Measurements from ENCODE around the gene STOML2.

STOML2 gene

GRCh38 chr9:35096035-35096849, 6.7 kb downstream of the STOML2 start, which contains the start of gene PIGO:
Gene PIGO (minus strand): TSS chr9:35096591. CDS start chr9:35095565, 1,026 bp downstream.
- DNase-seq (ENCODE audit: low spot score), result peak; percentile 93
- peak within 1 kb of the TSS; percentile 94 to 95 for H3K27ac ChIP-seq
- TF ChIP-seq, protein P1, sequence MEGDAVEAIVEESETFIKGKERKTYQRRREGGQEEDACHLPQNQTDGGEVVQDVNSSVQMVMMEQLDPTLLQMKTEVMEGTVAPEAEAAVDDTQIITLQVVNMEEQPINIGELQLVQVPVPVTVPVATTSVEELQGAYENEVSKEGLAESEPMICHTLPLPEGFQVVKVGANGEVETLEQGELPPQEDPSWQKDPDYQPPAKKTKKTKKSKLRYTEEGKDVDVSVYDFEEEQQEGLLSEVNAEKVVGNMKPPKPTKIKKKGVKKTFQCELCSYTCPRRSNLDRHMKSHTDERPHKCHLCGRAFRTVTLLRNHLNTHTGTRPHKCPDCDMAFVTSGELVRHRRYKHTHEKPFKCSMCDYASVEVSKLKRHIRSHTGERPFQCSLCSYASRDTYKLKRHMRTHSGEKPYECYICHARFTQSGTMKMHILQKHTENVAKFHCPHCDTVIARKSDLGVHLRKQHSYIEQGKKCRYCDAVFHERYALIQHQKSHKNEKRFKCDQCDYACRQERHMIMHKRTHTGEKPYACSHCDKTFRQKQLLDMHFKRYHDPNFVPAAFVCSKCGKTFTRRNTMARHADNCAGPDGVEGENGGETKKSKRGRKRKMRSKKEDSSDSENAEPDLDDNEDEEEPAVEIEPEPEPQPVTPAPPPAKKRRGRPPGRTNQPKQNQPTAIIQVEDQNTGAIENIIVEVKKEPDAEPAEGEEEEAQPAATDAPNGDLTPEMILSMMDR (IDR thresholded peaks at IDR 0.05), result peak; percentile 55
- peak within 1 kb of the TSS; percentile 79 for H3K4me3 ChIP-seq

DNA sequence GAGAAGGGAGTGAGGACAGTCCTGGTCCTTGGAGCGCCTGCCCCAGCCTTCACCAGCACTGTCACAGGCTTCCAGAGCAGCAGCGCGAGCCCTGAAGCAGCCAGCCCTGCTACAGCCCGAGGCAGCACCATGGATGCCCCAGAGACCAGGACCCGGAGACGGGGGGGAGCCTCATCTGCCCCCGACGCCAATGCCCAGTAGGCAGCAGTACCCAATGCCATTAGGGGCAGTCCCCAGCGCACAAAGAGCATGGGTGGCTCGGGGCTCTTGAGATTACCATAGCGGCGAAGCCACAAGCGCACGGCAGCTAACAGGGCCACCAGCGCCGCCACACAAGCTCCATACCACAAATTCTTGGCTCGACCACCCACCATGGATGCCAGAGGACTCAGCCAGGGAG, 11.4 kb downstream of the STOML2 start:
- no peak for DNase-seq (ENCODE audit: low spot score)
- Histone ChIP-seq H3K4me3 (no peak overlapping the region), H3K27ac (no peak overlapping the region)
- TF ChIP-seq, protein P1 (IDR thresholded peaks at IDR 0.05), result no peak

DNA sequence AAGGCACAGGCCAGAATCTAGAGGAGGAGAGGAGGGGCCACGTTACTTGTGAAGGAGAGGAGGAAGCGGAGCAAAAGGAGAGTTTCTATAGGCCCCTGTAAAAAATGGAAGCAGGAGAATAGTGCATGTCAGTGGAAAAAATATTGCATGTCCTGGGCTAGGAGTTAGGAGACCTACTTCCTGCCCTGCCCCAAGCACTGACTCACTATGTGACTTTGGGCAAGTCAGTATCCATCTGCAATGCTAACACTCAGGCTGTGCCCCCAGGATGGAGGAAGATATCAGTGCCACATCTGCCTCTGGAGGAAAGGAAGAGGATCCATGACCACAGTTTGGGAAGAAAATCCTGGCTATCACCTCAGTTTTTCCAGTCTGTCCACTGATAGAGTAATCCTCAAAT, 13.5 kb downstream of the STOML2 start:
- no peak overlapping the region for H3K4me3 ChIP-seq
- H3K27ac ChIP-seq, result no peak overlapping the region
- no peak for DNase-seq (ENCODE audit: low spot score)
- TF ChIP-seq, protein P1 (IDR thresholded peaks at IDR 0.05), result no peak

DNA sequence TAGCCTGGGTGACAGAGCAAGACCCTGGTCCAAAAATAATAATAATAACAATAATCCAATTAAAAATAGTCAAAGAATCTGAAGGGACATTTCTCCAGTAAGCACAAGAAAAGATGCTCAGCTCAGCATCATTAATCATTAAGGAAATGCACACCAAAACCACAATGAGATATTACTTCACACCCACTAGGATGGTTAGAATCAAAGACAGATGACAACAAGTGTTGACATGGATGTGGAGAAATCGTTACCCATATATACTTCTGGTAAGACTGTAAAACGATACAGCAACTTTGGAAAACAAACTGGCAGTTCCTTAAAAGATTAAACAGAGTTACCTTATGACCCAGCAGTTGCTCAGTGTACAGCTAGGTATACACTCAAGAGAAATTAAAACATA, 17.9 kb downstream of the STOML2 start:
- TF ChIP-seq, protein P1 (IDR thresholded peaks at IDR 0.05), result no peak
- no peak overlapping the region for H3K4me3 ChIP-seq
- H3K27ac ChIP-seq, result no peak overlapping the region
- no peak for DNase-seq (ENCODE audit: low spot score)

DNA sequence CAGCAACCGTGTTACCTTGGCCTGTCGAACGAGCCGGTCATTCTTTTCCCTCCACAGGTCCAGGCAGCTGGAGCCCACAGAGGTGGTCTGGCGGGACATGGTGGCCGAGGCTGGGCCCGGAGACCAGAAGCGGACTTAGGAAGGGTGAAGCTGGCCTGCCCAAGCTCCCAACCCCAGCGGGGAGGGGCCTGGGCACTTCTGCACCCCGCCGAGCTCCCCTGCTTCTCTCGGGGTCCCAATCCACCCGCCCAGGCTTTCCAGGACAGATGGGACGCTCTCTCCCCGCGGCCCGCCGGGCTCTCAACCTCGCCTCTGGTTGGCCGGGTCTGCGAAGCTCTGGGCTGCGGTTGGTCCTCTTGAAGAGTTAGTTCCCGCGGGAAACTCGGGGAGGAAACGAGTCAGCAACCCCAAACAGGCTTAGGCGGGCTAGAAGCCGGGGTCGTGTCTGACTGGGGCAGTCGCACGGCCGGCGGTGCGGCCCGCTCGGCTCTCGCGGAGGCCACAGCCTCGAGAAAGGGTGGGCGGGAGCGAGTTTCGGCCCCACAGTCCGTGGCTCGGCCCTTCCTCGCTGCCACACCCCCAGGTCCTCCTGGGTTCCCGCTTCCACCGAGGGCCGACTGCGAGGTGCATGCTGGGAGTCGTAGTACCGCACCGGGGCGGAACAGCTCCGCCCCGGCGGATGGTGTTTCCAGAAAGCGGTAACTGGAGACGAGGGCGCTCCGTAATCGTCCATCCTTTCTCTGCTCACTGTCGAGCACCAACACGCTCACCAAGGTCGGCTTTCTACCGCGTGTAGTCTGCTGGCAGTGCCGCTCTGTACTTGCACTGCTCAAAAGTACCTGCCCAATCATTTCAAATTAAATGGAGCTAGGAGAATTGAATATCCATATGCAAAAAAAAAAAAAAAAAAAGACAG, 23.2 kb downstream of the STOML2 start, which contains the start of gene FANCG:
FANCG (minus strand) TSS at position 517 of the 916 bp plus-strand sequence; CDS start at position 99, 418 bp downstream.
- Histone ChIP-seq H3K27ac (peak within 1 kb of the TSS; percentile 43 to 89), H3K4me3 (peak within 1 kb of the TSS; percentile 97)
- peak; percentile 92 for DNase-seq (ENCODE audit: low spot score)
- TF ChIP-seq, protein P1 (IDR thresholded peaks at IDR 0.05), result no peak

DNA sequence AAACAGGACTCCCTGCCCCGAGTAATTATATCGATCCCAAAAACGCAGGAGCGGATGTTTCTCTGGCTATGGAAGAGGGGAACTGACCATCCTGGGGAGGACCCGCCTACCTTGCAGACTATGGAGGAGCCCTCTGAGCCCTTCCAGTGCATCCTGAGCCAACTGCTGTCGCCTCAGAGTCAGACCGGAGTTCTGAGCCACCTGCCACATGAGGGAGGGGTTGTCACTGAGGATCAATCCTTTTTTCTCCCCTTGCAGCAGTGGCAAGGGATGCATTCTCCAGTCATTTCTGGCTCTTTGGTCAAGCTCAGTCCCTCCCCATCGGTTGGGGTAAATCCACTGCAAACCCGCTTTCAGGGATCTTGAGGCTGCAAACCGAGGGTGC, 23.9 kb downstream of the STOML2 start:
- H3K27ac ChIP-seq, result peak overlapping the region; percentile 43 to 89
- TF ChIP-seq, protein P1 (IDR thresholded peaks at IDR 0.05), result no peak
- DNase-seq (ENCODE audit: low spot score), result no peak
- peak overlapping the region; percentile 97 for H3K4me3 ChIP-seq

Data from coronary artery (tissue), 2 donors.